Measurements from ENCODE around the gene RNF217. TPM values are rescaled to one million over a fixed set of nuclear protein-coding genes. Genes with fewer than 3 reads are reported as not detected.

RNF217 gene
- total RNA-seq, 1 donor from 2014 or later: not detected

DNA sequence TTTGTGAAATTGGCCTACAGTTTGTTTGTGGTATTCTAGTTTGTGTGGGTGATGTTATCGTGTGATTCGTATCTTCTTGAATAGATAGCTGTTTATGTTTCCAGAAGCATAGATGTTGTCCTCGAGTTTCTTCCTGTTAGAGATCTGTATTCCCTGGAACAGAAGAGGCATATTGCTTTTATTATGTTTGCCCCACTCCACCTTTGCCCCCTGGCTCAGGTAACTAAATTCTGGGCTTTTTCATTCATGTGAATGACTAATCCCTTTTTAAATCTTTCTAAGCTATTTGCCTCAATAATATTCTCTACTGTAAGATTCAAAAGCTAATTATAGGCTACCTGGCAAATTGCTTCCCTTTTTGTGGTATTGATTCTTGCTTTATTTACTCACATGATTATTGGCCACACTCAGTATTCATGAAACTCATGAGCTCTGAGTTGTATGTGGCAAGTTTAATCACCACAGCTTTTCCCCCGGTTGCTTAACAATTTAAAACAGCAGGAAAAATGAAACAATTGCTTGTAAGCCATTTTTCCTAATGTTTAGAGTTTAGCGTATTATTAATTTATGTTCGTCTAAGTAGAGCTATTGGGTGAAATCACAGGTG, 12.6 kb downstream of the RNF217 start:
- ChIA-PET POLR2A (no interaction called here), CTCF (no interaction called here)
- Mint-ChIP-seq H3K27ac (no peak overlapping the region), H3K27me3 (no peaks in the 10 kb centered on the region), H3K4me3 (no peak overlapping the region), H3K4me1 (no peaks in the 10 kb centered on the region), H3K36me3 (ENCODE audit: low read depth) (no peaks in the 10 kb centered on the region), H3K9me3 (peaks cover 8% of the 10 kb centered on the region)
- no peak for DNase-seq
- TF ChIP-seq, protein P1, sequence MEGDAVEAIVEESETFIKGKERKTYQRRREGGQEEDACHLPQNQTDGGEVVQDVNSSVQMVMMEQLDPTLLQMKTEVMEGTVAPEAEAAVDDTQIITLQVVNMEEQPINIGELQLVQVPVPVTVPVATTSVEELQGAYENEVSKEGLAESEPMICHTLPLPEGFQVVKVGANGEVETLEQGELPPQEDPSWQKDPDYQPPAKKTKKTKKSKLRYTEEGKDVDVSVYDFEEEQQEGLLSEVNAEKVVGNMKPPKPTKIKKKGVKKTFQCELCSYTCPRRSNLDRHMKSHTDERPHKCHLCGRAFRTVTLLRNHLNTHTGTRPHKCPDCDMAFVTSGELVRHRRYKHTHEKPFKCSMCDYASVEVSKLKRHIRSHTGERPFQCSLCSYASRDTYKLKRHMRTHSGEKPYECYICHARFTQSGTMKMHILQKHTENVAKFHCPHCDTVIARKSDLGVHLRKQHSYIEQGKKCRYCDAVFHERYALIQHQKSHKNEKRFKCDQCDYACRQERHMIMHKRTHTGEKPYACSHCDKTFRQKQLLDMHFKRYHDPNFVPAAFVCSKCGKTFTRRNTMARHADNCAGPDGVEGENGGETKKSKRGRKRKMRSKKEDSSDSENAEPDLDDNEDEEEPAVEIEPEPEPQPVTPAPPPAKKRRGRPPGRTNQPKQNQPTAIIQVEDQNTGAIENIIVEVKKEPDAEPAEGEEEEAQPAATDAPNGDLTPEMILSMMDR (IDR thresholded peaks at IDR 0.05): no peak
- no peak for ATAC-seq (ENCODE audit: low read depth)
- intact Hi-C loops (cut with micrococcal nuclease): no loop called here

GRCh38 chr6:124977067-124977908, 15.1 kb downstream of the RNF217 start:
- no peak overlapping the region for H3K27ac Mint-ChIP-seq
- H3K36me3 Mint-ChIP-seq (ENCODE audit: low read depth): no peaks in the 10 kb centered on the region
- CTCF ChIA-PET: no interaction called here
- H3K4me3 Mint-ChIP-seq: no peak overlapping the region
- DNase-seq (no peak), ATAC-seq (ENCODE audit: low read depth) (no peak)
- intact Hi-C loops (cut with micrococcal nuclease): no loop called here
- peaks cover 11% of the 10 kb centered on the region for H3K9me3 Mint-ChIP-seq
- no peaks in the 10 kb centered on the region for H3K4me1 Mint-ChIP-seq
- POLR2A ChIA-PET: no interaction called here
- H3K27me3 Mint-ChIP-seq: no peaks in the 10 kb centered on the region
- TF ChIP-seq, protein P1 (IDR thresholded peaks at IDR 0.05): no peak

DNA sequence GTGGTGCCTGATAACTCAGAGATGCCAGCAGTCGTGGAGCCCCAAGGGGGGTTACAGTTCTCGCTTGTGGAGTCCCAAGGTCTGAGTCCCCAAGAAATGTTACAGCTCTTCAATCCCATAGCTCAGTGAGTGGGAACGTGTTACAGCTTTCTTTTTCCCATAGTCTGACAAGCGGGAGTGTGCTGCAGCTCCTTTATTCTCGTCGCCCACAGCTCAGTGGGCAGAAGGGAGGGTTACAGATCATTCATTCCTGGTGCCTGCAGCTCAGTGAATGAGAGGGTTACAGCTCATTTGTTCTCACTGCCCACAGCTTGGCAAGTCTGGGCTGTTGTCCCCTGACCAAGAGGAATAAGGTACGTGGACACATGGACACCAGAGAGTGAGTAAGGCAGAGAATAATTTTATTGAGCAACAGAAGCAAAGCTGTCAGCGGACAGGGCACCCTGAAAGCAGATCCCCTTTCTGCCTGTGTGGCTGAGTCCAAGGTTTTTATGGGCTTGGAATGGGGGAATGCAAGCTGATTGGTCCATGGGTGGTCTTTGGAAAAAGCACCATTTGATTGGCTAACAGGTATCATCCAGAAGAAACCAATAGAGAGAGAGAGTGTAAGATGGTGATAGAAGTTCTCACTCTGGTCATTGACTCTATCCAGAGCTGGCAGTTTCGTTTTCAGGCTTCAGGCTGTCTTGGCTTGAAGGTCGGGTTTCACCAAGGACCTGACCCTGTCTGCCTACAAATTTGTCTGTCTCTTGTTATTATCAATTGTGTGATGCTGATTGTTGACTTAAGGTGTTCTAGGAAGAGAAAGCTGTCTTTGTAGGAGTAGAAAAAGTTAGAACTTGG, 16.4 kb downstream of the RNF217 start:
- intact Hi-C loops (cut with micrococcal nuclease): no loop called here
- ChIA-PET CTCF (no interaction called here), POLR2A (no interaction called here)
- TF ChIP-seq, protein P1 (IDR thresholded peaks at IDR 0.05): no peak
- H3K27me3 Mint-ChIP-seq: no peaks in the 10 kb centered on the region
- no peak overlapping the region for H3K4me3 Mint-ChIP-seq
- no peak for ATAC-seq (ENCODE audit: low read depth)
- peaks cover 11% of the 10 kb centered on the region for H3K9me3 Mint-ChIP-seq
- no peaks in the 10 kb centered on the region for H3K36me3 Mint-ChIP-seq (ENCODE audit: low read depth)
- DNase-seq: no peak
- no peak overlapping the region for H3K27ac Mint-ChIP-seq
- H3K4me1 Mint-ChIP-seq: no peaks in the 10 kb centered on the region

- Mint-ChIP-seq H3K9me3 (peaks cover 11% of the 10 kb centered on the region), H3K27ac (no peak overlapping the region), H3K4me1 (no peaks in the 10 kb centered on the region), H3K4me3 (no peak overlapping the region), H3K27me3 (no peaks in the 10 kb centered on the region), H3K36me3 (ENCODE audit: low read depth) (no peaks in the 10 kb centered on the region)
- POLR2A ChIA-PET: no interaction called here
- intact Hi-C loops (cut with micrococcal nuclease): no loop called here
- ATAC-seq (ENCODE audit: low read depth) (no peak), DNase-seq (no peak)
- TF ChIP-seq, protein P1 (IDR thresholded peaks at IDR 0.05): no peak
- CTCF ChIA-PET: no interaction called here
These were observed 17.0 kb downstream of the RNF217 start for GRCh38 chr6:124979294-124979678.

DNA sequence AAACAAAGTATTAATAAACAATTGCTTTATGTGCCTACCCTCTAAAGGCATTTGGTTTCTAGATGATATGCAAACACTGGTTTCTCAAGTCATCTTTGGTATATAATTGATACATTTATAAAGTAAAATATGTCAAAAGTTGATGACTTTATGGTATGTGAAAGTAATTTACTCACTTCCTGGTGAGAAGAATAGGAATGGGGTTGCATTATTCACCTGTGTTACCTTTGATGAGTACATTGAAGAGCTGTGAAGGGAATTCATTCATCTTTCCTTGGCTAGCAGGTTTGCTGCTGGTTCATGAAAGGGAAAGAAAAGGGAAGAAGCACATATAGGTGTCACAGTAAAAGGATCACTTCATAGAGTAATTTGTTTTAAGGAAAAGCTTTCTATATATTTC, 20.4 kb downstream of the RNF217 start:
- Mint-ChIP-seq H3K27me3 (no peaks in the 10 kb centered on the region), H3K27ac (no peak overlapping the region), H3K36me3 (ENCODE audit: low read depth) (no peaks in the 10 kb centered on the region), H3K4me1 (no peaks in the 10 kb centered on the region), H3K9me3 (peaks cover 8% of the 10 kb centered on the region), H3K4me3 (no peak overlapping the region)
- intact Hi-C loops (cut with micrococcal nuclease): no loop called here
- TF ChIP-seq, protein P1 (IDR thresholded peaks at IDR 0.05): no peak
- DNase-seq: no peak
- ChIA-PET CTCF (no interaction called here), POLR2A (no interaction called here)
- no peak for ATAC-seq (ENCODE audit: low read depth)

Data from activated B cell treated with CpG ODN at 0.5 μM for 24 hours (primary cell).